NCI-H345 treated with DMSO at 0.1 percent for 48 hours (cell line): Measurements from ENCODE around the gene PPIB.
"Not testable (repeated sequence)": the region's sequence is repeated elsewhere in the genome, so short reads cannot be mapped to it uniquely, and the experiment has no call there.

Source experiments
- DNase-seq: peaks from one replicate; lab custom pipeline; 2025; ENCODE audit not compliant: unreplicated experiment; lab: John Stamatoyannopoulos, UW

Gene PPIB

DNA sequence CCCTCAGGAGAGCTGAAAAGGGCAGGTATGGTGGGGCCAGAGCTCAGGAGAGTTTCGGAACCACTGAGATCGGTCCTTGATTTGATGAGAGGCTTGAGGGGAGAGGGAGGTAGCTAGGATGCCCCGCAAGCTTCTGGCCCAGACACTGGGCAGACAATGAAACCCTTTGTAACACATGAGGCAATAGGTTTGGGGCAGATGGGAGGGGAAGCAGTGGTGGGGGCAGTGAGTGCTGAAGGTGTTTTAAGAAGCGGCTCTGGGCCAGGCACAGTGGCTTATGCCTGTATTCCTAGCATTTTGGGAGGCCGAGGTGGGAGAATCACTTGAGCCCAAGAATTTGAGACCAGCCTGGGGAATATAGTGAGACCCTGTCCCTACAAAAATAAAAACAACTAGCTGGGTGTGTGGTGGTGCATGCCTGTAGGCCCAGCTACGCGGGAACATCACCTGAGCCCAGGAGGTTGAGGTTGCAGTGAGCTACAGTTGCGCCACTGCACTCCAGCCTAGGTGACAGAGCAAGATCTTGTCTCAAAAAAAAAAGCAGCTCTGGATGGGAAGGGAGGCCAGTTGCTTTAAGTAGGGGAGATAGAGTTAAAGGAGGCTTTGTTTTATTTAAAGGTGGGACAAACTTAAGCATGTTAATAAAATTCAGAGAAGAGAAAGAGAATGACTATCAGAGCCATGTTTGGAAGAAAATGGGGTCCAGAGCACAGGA, 20.9 kb downstream of the PPIB start:
- no peak for DNase-seq

DNA sequence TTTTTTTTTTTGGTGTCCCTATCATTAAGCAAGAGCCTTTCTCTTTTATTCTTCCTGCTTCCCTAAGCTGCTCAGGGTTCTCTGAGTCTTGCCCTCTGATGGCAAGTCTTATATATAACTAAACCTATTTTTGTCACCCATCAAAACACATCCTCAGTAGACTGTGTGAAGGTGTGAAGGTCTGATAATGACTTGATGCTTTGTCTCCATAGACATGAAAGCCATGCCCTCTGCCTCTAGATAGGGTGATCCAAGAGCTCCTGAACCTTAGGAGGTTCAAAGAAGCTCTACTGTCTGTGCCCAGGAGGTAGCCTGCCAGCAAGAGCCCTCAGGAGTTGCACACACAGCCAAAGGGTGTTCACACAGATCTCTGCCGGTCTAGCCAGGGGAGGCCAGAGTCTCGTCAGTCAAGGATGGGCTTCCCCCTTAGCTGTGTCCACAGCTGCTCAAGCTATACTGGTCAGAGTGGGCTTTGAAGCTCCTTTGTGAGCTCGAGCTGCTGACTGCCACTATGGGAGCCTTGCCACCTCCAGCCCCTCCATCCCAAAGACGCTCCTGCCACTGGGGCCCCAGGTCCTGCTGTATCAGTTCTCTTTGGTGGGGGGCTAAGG, 24.4 kb downstream of the PPIB start:
- DNase-seq, result no peak

DNA sequence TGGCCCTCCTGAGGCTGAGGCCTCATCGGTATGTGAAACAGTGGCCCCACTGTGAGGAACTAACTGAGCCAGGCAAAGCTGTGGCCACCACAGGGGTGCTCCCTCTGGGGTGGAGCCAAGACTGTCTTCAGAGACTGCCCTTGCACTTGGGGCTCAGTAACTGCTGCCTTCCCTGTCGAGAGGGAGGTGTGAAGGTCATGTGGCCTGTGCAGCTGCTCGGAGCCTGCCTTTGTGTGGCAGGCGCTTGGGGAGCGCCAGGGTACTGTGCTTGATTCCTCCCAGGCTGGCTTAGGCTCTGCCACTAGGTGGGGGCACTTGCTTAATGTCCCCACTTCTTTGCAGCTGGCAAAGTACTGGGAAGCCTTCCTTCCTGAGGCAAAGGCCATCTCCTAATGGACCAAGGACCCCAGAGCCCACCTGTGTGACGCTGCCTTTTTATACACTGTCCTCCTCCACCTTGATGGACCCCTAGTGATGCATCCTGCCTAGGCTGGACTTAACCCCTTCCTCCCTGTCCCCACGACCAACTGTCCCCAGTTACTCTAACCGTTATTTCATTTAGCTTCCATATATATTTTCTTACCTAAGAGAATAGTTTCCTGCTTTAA, 25.5 kb downstream of the PPIB start:
- no peak for DNase-seq

DNA sequence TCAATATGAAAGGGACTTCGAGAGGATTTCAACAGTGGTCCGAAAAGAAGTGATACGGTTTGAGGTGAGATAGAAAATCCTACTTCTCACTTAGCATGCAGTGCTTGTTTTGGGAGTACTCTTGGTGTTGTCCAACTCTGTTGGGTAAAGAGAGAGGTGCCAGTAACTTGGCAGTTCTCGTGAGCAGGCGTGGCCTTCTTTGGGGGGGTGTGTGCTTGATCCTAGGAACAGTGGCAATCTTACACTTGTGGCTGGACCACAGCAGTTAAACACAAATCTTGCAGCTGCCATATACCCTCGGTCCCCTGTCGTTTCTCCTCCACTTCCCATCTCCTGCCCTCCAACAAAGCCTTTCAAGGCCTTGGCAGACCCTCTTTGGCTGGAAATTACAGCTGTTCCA, 26.5 kb downstream of the PPIB start:
- DNase-seq, result no peak

DNA sequence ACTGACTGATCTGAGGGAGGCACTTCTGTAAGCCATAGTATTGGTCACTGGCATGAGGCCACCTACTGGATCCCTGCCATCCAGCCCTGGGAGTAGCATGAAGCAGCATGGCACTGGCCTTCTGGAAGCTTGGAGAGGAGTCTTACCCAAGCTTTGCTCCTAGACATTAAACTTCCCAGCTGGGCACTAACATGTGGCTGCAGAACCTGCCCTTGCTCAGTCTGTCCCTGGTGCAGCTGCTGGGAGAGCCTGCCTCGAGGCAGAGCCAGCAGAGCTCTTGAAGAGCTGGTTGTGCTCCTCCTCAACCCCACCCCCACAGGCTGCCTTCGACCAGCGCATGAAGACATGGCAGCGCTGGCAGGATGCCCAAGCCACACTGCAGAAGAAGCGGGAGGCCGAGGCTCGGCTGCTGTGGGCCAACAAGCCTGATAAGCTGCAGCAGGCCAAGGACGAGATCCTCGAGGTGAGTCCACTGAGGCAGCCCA, 28.4 kb downstream of the PPIB start:
- DNase-seq, result no peak

DNA sequence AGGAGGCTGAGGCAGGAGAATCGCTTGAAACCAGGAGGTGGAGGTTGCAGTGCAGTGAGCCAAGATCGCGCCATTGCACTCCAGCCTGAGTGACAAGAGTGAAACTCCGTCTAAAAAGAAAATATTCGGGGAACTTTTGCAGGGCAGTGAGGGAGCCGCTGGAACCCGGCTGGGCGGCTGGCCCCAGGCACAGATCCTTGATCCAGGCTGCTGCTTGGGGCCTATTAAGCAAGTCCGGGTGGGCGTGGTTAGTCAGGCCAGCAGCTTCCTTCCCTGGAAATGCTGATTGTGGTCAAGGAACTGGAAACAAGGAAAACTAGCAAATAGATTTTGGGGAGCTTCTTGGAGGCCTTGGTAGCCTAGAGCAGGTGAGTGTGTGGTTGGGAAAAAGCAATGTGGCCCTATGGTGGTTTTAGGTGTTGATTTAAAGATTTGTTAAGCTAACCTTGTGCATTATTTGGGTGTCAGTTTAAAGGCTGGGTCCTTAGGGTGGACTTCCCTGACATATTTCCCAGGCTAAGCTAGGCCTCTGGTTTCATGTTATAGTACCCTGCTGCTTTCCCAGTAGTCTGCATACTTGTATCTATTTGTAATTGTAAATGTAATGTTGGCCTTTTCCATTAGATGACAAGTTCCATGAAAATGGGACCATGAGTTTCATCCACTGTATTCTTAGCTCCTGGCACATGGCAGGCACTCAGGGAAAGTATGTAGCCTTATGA, 29.0 kb downstream of the PPIB start:
- DNase-seq, result no peak

DNA sequence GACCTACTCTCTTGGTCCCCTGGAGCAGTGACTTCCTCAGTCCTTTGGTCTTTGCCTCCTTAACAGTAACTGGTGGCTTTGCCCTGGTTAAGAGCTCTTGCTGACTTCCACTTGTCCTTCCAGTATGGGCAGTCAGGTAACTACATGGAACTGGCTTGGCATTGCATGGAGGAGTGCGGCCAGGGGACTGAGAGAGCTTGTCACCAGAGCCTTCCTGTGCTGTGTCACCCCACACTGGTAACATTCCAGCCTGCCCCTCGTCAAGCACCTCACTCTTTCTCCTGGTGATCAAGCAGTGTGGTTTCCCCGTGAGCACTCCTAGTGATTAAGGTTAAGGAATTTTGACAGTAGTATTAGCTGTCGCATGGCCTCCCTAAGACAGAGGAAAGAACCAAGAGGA, 30.6 kb downstream of the PPIB start:
- DNase-seq, result no peak

DNA sequence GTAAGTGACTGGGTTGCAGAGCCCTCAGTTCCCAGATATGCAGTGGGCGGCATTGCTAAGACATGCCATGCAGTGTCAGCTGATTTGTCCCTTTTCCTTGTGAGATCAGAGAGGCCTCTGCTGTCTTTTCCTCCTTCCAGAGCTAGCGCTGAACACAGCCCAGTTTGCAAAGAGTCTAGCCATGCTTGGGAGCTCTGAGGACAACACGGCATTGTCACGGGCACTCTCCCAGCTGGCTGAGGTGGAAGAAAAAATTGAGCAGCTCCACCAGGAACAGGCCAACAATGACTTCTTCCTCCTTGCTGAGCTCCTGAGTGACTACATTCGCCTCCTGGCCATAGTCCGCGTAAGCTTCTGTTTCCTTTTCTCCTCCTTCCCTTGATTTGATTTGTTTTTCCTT, 31.3 kb downstream of the PPIB start:
- no peak for DNase-seq

DNA sequence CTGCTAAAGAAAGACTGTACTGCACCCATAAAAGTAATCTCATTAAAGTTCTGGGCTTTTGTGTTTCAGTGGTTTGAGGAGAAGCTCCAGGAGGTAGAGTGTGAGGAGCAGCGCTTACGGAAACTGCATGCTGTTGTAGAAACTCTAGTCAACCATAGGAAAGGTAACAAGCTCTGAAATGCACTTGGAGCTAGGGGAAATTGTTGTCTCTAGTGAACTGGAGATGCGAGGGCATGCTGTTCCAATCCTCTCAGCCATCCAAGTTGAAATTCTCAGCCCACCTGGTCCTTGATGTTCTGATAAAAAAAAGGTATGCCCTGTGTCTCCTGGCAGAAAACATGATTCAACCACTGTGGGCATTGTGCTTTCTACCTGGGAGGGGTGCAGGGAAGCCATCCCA, 32.7 kb downstream of the PPIB start:
- DNase-seq, result no peak

DNA sequence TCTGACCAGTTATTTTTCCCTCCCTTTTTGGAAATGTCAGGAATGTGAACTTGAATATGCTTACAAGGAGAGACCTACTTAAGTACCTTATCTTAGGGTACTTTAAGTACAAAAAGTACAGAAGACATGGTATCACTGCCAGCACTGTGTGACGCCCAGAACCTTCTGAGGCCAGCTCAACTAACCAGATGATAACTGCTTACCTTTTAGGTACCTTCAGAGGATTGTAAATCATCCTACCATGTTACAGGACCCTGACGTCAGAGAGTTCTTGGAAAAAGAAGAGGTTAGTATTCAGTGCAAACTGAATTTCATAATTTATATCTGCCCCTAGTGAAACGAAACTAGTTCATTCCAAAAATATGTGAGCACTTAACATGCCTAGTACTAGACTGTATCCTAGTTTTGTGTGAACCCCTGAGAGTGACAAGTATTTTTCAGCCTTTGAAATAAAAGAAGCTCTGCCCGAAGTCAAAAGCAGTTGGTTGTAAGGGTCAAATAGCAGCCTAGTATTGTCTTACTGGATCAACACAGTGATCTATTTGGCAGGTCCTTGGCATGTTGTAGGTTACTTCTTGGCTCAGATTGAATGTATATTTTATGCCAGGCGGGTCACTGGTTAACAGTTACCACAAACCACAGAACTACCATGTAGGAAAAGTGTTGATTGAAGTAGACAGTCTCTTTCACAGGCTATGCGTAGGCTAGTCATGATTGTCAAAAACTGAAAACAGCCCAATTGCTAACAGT, 35.1 kb downstream of the PPIB start:
- DNase-seq, result no peak

DNA sequence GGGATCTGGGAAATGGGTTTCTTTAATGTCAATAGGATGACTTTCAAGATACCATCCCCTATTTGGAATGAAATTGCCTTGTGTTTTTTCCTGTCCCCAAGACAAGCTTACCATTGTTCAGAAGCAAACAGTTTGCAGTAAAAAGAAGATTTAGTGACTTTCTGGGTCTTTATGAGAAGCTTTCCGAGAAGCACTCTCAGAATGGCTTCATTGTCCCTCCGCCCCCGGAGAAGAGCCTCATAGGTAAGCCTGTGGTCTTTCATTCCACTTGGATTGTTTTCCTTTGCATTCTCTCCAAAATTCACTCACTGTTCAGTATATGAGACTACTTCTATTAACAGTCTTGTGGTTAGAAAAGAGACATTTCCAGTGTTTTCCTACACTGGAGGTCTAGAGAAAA, 36.8 kb downstream of the PPIB start:
- no peak for DNase-seq

DNA sequence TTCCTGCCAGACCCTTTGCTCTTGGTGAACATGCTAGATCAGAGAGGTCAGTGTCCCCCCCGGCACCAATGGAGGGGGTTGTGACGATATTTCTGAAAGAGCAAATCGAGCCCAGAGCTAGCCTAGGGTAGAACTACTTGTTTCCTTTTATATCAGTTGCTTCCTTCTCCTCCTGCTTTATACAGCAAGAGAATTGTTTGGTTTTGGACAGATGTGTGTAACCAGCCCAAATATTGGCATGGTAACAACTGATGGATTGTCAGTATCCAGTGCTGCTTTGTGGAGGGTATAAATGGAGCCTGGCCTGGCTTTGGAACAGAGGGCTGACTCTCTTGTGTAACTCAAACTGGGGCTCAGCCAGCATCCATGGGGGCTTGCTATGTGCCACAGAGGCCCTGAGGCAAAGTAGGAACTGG, 39.9 kb downstream of the PPIB start:
- DNase-seq, result no peak

DNA sequence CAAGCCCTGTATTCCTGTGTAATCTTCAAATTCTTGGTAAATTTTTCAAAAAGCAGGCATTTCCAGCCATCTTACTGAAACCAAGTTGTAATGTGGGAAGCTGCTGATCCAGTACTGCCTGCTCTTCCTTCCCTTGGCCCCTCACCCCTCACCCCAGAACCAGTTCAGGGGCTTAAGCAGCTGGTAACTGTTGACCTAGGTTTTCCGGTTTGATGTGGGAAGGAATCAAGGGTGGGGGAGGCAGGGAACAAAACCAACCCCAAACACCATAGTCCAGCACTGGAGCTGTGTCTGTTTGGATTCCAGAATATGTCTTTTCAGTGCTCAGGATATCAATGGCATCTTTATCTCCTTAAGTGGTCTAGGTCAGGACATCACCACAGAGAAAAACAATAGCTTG, 40.4 kb downstream of the PPIB start:
- no peak for DNase-seq

DNA sequence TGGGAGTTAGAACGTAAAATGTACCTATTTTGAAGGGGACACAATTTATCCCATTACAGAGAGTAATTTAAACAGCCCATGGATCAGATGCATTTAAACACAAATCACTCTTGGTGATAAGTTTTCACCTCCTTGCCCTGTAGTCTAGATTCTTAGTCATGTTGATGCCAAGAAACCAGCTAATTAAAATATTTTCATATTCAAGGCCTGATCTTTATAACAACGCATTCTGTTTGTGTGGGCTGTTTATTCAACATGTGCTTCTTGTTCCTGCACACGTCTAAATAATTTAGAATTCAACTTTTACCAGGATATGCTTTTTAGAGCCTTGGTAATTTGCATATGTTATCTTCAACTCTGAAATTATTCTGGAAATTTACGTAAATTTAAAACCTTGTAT, 41.2 kb downstream of the PPIB start:
- DNase-seq, result no peak

DNA sequence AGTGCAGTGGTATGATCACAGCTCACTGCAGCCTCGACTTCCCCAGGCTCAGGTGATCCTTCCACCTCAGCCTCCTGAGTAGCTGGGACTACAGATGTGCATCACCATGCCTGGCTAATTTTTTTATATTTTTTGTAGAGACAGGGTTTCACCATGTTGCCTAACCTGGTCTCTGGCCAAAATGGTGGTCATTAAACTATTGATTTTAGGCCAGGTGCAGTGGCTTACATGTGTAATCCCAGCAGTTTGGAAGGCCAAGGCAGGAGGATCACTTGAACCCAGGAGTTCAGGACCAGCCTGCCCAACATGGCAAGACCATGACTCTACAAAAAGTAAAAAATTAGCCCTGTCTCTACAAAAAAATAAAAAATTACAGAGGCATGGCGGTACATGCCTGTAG, 42.5 kb downstream of the PPIB start:
- not testable (repeated sequence) for DNase-seq

DNA sequence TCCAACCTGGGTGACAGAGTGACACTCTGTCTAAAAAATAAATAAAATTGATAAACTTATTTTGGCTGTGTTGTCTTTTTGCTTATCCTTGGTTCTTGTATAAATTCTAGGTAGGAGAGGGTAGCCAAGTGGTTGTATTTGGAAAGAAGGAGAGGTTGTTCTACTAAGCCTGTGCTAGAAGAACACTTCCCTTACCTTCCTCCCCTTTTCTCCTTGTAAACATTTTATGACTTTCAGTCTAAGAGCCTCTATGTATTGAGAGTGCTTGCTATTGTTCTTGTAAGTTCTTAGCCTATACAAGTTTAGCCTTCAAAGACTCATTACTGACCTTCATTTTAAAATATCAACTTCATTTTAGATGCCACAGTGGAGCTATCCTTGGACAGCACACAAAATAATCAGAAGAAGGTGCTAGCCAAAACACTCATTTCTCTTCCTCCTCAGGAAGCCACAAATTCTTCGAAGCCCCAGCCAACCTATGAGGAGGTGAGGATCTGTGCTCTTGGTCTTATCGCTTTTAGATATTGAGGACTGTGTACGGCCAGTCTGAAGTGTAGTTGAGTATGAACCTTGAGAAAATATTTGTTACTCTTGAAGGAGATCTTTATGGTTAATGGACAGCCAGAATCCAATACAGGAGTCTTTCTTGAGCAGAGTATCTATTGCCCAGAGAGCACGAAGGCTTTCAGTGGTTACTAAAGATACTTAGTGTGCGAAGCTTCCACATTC, 44.9 kb downstream of the PPIB start:
- DNase-seq, result no peak

DNA sequence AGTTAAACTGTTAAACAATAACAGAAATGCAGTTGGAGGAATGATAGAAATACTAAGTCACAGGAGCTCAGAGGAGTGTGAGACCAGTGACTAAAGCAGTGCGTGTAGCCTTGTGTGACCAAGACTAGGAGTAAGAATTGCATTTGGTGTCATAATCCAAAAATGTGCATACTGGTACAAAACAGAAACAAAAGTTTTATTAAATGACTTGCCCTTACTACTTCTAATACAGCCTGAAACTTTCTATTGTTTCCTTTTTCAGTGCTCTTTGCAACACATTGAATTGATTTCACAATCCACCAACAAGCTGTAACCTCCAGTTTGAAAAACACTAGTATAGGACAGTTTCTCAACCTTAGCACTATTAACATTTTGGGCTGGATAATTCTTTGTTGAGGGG, 49.9 kb downstream of the PPIB start:
- no peak for DNase-seq

DNA sequence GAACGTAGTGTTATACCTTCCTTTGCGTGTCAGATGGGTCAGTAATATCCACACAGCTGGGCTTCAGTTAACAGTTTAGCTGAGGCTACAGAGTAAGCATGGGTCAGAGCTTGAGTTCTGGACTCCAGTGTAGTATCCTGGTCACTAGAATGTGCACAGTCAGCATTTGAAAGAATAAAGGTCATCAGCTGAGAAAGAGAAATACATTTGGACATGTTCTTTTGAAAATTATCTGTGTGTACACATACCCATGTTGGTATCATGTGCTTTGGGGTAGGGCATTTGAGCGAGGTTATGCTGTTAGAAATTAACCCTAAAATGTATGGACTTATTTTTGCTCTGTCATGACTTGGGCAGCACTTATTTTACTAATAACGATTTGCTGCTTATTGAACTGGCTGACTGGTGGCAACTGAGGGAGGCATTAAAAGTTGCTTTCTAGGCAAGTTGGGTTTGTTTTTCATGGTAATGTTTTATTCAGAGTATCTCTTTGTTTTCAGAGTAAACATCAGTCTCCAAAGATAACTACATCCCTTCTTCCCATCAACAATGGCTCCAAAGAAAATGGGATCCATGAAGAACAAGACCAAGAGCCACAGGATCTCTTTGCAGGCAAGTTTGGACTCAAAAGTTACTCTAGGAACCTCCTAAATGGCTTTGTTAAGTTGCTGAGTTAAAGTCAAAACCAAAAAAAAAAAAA, 50.6 kb downstream of the PPIB start:
- DNase-seq, result no peak

DNA sequence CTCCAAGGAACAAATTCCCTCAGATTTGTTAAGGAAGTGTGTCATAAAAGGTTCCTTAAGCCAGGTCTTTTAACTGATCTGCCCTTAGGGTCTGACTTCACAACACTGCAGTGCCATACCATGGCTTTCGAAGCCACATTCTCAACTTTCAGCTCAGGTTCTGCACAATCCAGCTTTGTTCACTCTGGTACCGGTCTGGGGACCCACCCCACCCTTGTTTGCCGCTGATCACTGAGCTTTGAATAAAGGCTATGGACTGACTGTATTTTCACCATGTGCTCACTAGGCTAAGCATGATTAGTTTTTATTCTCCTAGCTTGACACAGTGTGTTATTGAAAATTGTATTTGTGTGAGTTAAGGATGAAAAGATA, 51.2 kb downstream of the PPIB start:
- DNase-seq, result no peak
